ENCODE data around the gene PRCC. TPM values are rescaled to one million over a fixed set of nuclear protein-coding genes. Genes with fewer than 3 reads are reported as not detected.

Gene PRCC
- total and polyA plus RNA-seq, 2 of the 8 experiments (the other 6 are each of a cell fraction or from before 2014, with no cell fraction given) = 95.2 to 115 TPM

- no peak overlapping the region for H3K18ac ChIP-seq (ENCODE audit: extremely low read depth, low read length)
- CTCF ChIA-PET (ENCODE audit: partially characterized antibody) = interaction anchor here (0.8 to 1.1 kb wide), 2 partner anchors 22 to 58 kb away, joined by 3 read pairs; no protein-coding TSS in a partner anchor
- no peak overlapping the region for H3K4ac ChIP-seq (replicated peaks; ENCODE audit: insufficient read length, low read depth, low read length)
- no peaks in the 10 kb centered on the region for H3K9me3 ChIP-seq (ENCODE audit: insufficient read depth in 2 of 2, low read depth in 1 of 2, low read length in 1 of 2)
- FAIRE-seq = no peak
- H4K8ac ChIP-seq (ENCODE audit: extremely low read depth, insufficient read depth, low read length) = no peak overlapping the region
- peak overlapping the region in 1 of 4 experiments; percentile 52; a peak in 2 of 7 replicates for H3K9ac ChIP-seq (replicated peaks in 1 of 4; ENCODE audit: extremely low read depth in 1 of 4, low read depth in 3 of 4, low read length in 3 of 4)
- no peak for DNase-seq (ENCODE audit: low read depth in 1 of 2, low spot score in 2 of 2)
- no peak overlapping the region for H2BK20ac ChIP-seq (ENCODE audit: low read length)
- no peaks in the 10 kb centered on the region for H3K27me3 ChIP-seq (replicated peaks in 1 of 4; ENCODE audit: control insufficient read depth in 3 of 4, extremely low read depth in 1 of 4, insufficient read depth in 3 of 4, low read length in 3 of 4)
- H3K36me3 ChIP-seq (ENCODE audit: control insufficient read depth in 2 of 4, insufficient read depth in 4 of 4, low read length in 3 of 4) = peaks cover 0 to 7% (median 2%) of the 10 kb centered on the region in 4 experiments; a peak in 1 of 8 replicates
- POLR2A ChIA-PET (ENCODE audit: partially characterized antibody) = interaction anchor here (1.1 to 5.1 kb wide), 6 partner anchors 8 to 73 kb away, joined by 4 to 41 read pairs (median 14); partner anchors contain the start of genes ISG20L2, METTL25B, MRPL24 and NES
- peak overlapping the region; percentile 19; the same call in 1 of the 2 replicates for H2AK5ac ChIP-seq (ENCODE audit: low read depth, low read length)
- peak overlapping the region; percentile 91 to 99 for H3K4me2 ChIP-seq (ENCODE audit: insufficient read depth in 1 of 2, low read depth in 2 of 2, low read length in 2 of 2)
- peaks cover 12% of the 10 kb centered on the region for H3K23me2 ChIP-seq (ENCODE audit: low read depth, low read length)
- H4K5ac ChIP-seq (ENCODE audit: insufficient read length, low read depth, low read length) = no peak overlapping the region
- H3K79me1 ChIP-seq (ENCODE audit: low read depth, low read length) = peaks cover 20% of the 10 kb centered on the region
- H3K14ac ChIP-seq (ENCODE audit: insufficient read length) = no peak overlapping the region
- peak overlapping the region; percentile 75 to 100 (median 84); a peak in 7 of 8 replicates for H3K4me3 ChIP-seq (ENCODE audit: extremely low read depth in 1 of 4, insufficient read depth in 2 of 4, low read depth in 3 of 4, low read length in 4 of 4)
- H3K23ac ChIP-seq (ENCODE audit: insufficient read length) = no peak overlapping the region
- peaks cover 35 to 54% (median 37%) of the 10 kb centered on the region in 4 experiments for H3K4me1 ChIP-seq (replicated peaks in 1 of 4; ENCODE audit: control insufficient read depth in 3 of 4, insufficient read depth in 4 of 4, low read length in 3 of 4)
- H4K91ac ChIP-seq (replicated peaks; ENCODE audit: insufficient read length, low read length) = no peak overlapping the region
- H3K79me2 ChIP-seq (ENCODE audit: control insufficient read depth in 1 of 2, insufficient read depth in 2 of 2, low read length in 2 of 2) = peaks cover 30 to 70% of the 10 kb centered on the region in 2 experiments
- H2BK12ac ChIP-seq (ENCODE audit: low read depth, low read length) = 0 out of 2 replicates have a peak overlapping the region, but pooled peaks have one; percentile 19
- H2BK15ac ChIP-seq (ENCODE audit: low read length) = peak overlapping the region; percentile 49; the same call in 1 of the 2 replicates
- no peak overlapping the region for H2AFZ ChIP-seq (ENCODE audit: low read length)
- WGBS, 2 experiments (ENCODE audit: extremely low coverage in 1 of 2, insufficient coverage in 1 of 2, insufficient read length in 1 of 2, insufficient replicate concordance in 2 of 2, low coverage in 1 of 2, low lambda C conversion rate in 2 of 2, missing lambda C conversion rate in 1 of 2) = 78% methylated on average over 8 of the region's 8 CpGs; no CpG with 5 or more reads in 1 of the 2 experiments
- H3K56ac ChIP-seq (replicated peaks; ENCODE audit: insufficient read length, low read depth, low read length) = no peak overlapping the region
- peaks cover 0 to 5% of the 10 kb centered on the region in 2 experiments for H4K20me1 ChIP-seq (replicated peaks in 1 of 2; ENCODE audit: control insufficient read depth in 1 of 2, insufficient read depth in 2 of 2, low read length in 2 of 2)
- H3K27ac ChIP-seq (ENCODE audit: low read depth, low read length) = 0 out of 2 replicates have a peak overlapping the region, but pooled peaks have one; percentile 60
- no peak overlapping the region for H2BK120ac ChIP-seq (replicated peaks; ENCODE audit: low read depth, low read length)
- H2BK5ac ChIP-seq (ENCODE audit: low read depth, low read length) = peak overlapping the region; percentile 53; the same call in 1 of the 2 replicates
- TF ChIP-seq KDM4A (IDR thresholded peaks at IDR 0.05; ENCODE audit: low read depth, low read length, severe bottlenecking) = no peak
- TF ChIP-seq ATF3 (IDR thresholded peaks at IDR 0.05; ENCODE audit: insufficient read depth, low read depth, low read length) = no peak
- TF ChIP-seq POU5F1 (IDR thresholded peaks at IDR 0.05; ENCODE audit: low read depth, low read length) = no peak
- no peak for TF ChIP-seq SAP30 (IDR thresholded peaks at IDR 0.05; ENCODE audit: insufficient read depth, insufficient replicate concordance, low read length)
- no peak for TF ChIP-seq KDM5A (IDR thresholded peaks at IDR 0.05; ENCODE audit: low read length)
- no peak for TF ChIP-seq CTBP2 (IDR thresholded peaks at IDR 0.05; ENCODE audit: borderline replicate concordance, insufficient read depth, insufficient read length, low read length)
- no peak for TF ChIP-seq CHD2 (IDR thresholded peaks at IDR 0.05; ENCODE audit: low read length)
- no peak for TF ChIP-seq POLR2A (IDR thresholded peaks at IDR 0.05; ENCODE audit: control extremely low read depth in 1 of 2, low read depth in 2 of 2, low read length in 2 of 2)
- TF ChIP-seq CEBPB (IDR thresholded peaks at IDR 0.05; ENCODE audit: low read depth, low read length) = no peak
- no peak for TF ChIP-seq CHD1 (IDR thresholded peaks at IDR 0.05; ENCODE audit: low read depth, low read length)
- TF ChIP-seq ZNF274 (IDR thresholded peaks at IDR 0.05; ENCODE audit: borderline replicate concordance, extremely low read depth, low read length) = no peak
- no peak for TF ChIP-seq SP4 (IDR thresholded peaks at IDR 0.05; ENCODE audit: low read length)
These were observed 17.8 kb upstream of the PRCC start for GRCh38 chr1:156749419-156750118.
